Measurements from ENCODE around the gene ARHGEF1.

GRCh38 chr19:41940731-41941409 lies 57.9 kb downstream of the ARHGEF1 start:
- no peak for TF ChIP-seq POLR2A (IDR thresholded peaks at IDR 0.05; ENCODE audit: extremely low read depth, insufficient read length)
- no peak for TF ChIP-seq CTCF (IDR thresholded peaks at IDR 0.05; ENCODE audit: low read depth, low read length)
